ENCODE results near the gene SATB2.

SATB2 gene

DNA sequence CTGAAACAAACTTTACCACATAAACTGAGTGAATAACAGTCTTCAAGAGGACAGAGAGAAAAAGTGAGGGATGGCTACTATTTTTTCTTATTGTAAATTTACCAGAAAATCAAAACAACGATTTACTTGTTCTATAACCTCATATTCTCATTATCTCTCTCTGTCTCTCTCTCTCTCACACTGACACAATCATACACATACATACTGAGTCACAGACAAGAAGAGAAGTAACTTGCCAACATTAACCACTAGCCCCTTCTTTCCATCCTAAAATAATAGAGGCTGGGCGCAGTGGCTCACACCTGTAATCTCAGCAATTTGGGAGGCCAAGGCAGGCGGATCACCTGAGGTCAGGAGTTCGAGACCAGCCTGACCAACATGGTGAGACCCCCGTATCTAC is 18.2 kb downstream of the SATB2 start:
- no peak for DNase-seq
- H3K27me3 ChIP-seq = peaks cover 10% of the 10 kb centered on the region
- no peaks in the 10 kb centered on the region; the same call in 1 of the 2 replicates for H3K9me3 ChIP-seq
- TF ChIP-seq, protein P1, sequence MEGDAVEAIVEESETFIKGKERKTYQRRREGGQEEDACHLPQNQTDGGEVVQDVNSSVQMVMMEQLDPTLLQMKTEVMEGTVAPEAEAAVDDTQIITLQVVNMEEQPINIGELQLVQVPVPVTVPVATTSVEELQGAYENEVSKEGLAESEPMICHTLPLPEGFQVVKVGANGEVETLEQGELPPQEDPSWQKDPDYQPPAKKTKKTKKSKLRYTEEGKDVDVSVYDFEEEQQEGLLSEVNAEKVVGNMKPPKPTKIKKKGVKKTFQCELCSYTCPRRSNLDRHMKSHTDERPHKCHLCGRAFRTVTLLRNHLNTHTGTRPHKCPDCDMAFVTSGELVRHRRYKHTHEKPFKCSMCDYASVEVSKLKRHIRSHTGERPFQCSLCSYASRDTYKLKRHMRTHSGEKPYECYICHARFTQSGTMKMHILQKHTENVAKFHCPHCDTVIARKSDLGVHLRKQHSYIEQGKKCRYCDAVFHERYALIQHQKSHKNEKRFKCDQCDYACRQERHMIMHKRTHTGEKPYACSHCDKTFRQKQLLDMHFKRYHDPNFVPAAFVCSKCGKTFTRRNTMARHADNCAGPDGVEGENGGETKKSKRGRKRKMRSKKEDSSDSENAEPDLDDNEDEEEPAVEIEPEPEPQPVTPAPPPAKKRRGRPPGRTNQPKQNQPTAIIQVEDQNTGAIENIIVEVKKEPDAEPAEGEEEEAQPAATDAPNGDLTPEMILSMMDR (IDR thresholded peaks at IDR 0.05; ENCODE audit: low read depth, low read length) = no peak
- no peaks in the 10 kb centered on the region for H3K36me3 ChIP-seq
- no peaks in the 10 kb centered on the region; the same call in 1 of the 2 replicates for H3K4me1 ChIP-seq
- H3K4me3 ChIP-seq (ENCODE audit: low read depth, low read length) = no peak overlapping the region

DNA sequence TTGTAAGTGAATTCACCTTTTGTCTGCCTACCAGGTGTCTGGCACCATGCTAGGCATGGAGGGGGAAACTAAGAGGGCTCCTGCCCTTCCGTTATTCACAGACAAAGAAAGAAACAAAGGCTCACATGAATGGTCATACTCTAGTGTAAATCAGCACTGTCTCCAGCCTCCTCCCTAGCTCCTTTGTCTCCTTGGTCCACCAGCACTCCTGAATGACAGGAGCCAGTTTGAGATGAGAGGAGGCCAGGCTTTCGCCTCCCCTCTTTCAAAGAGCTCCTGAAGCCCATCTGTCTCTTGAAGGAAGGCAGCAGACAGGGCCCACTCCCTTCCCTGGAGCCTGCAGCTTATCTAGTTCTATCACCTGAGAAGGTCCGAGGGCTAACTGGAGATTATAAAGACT is 18.7 kb downstream of the SATB2 start:
- peaks cover 5% of the 10 kb centered on the region; the same call in 1 of the 2 replicates for H3K27me3 ChIP-seq
- no peaks in the 10 kb centered on the region; the same call in 1 of the 2 replicates for H3K9me3 ChIP-seq
- no peaks in the 10 kb centered on the region for H3K36me3 ChIP-seq
- TF ChIP-seq, protein P1 (IDR thresholded peaks at IDR 0.05; ENCODE audit: low read depth, low read length) = no peak
- H3K4me3 ChIP-seq (ENCODE audit: low read depth, low read length) = no peak overlapping the region
- H3K4me1 ChIP-seq = no peaks in the 10 kb centered on the region; the same call in 1 of the 2 replicates
- no peak for DNase-seq

DNA sequence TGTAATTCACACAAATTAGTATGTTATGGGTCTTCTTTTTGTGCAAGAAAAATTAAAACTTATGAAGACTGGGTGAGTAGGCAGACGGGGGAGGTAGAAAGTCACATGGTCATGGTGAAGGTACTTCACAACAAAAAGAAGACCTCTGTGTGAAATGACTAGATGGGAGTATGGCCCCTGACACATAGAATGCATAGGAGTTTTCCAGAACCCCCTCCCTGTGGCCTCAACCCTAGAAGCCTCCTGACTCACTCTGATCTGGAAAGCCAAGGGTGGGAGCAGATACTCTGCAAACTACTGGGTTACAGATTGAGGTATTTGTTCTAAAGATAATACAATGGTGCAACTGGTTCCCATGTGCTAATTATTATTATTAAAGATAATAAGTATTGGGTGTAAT is 23.2 kb downstream of the SATB2 start:
- no peak for DNase-seq
- H3K9me3 ChIP-seq = no peaks in the 10 kb centered on the region
- TF ChIP-seq, protein P1 (IDR thresholded peaks at IDR 0.05; ENCODE audit: low read depth, low read length) = no peak
- H3K36me3 ChIP-seq = no peaks in the 10 kb centered on the region
- H3K4me3 ChIP-seq (ENCODE audit: low read depth, low read length) = no peak overlapping the region
- no peaks in the 10 kb centered on the region; the same call in 1 of the 2 replicates for H3K4me1 ChIP-seq
- H3K27me3 ChIP-seq = no peaks in the 10 kb centered on the region

DNA sequence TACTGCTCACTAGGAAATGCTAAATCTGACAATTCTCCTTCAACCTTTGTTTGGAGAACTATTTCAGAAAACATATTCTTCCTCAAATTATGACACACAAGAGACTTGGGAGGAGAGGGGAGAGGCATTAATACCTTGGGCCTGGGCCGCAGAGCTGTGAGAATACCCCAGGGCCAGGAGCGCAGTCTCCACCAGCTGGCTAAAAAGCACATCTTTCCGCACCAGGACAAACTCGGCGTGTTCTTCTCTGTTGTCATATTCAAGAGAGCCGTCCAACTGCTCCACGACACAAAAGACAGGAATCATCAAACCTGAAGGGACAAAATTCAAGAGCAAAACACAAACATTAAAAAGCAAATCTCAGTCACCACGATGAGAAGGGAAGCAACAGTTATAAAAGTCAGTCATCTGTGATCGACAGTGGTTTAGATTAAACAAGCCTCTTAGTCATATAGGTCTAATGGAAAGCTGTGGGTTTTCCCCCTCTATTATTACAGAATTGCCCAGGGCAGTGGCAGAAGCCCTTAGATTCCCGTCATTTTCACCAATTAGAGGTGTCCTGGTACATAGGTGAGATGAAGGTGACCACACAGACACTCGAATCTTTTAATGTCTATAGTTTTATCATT is 24.4 kb downstream of the SATB2 start:
- TF ChIP-seq, protein P1 (IDR thresholded peaks at IDR 0.05; ENCODE audit: low read depth, low read length) = peak; percentile 23; the same call in 1 of the 2 replicates
- H3K4me3 ChIP-seq (ENCODE audit: low read depth, low read length) = no peak overlapping the region
- no peaks in the 10 kb centered on the region for H3K36me3 ChIP-seq
- no peaks in the 10 kb centered on the region for H3K27me3 ChIP-seq
- H3K9me3 ChIP-seq = no peaks in the 10 kb centered on the region
- H3K4me1 ChIP-seq = no peaks in the 10 kb centered on the region
- no peak for DNase-seq

DNA sequence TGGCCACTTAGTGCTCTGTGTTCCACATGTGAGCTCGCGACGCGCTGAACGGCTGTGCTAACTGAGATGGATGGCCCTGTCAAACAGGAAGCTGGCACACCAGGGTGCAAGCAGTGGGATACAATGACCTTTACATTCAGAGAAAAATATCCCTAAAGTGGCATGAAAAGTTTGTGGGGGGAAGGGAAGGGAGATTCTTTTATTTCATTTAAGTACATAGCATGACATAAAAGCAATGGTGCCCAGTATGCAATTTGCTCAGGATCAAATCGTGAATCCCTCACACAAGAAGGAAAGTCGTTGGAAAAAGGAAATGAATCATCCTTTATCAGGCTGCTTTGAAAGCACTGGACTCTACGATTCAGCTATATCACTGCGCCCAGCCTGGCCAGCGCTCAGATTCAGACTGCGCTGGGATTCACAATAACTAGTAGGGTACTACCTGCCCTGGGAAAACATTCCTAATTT is 26.0 kb downstream of the SATB2 start:
- Histone ChIP-seq H3K36me3 (no peaks in the 10 kb centered on the region), H3K4me1 (no peaks in the 10 kb centered on the region), H3K27me3 (no peaks in the 10 kb centered on the region), H3K9me3 (no peaks in the 10 kb centered on the region), H3K4me3 (ENCODE audit: low read depth, low read length) (no peak overlapping the region)
- TF ChIP-seq, protein P1 (IDR thresholded peaks at IDR 0.05; ENCODE audit: low read depth, low read length) = no peak
- DNase-seq = no peak

DNA sequence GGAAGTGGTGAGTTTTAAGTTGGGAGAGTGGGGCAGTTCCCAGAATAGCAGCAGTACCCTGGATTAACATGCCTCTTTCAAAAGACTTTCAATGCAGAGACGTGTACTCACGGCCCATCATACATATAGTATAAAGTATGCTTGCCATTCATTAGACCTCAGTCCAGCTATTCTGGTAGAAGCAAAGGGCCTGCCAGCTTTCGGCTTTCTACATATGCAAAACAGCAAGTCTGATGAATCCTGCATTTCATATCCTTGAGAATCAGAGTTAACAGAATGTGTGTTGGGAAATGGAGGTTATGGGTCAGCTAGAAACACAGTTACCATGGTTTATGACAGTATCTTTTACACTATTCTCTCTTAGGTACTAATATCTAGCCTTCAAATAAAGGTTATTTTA is 27.5 kb downstream of the SATB2 start:
- Histone ChIP-seq H3K9me3 (no peaks in the 10 kb centered on the region), H3K36me3 (no peaks in the 10 kb centered on the region), H3K4me3 (ENCODE audit: low read depth, low read length) (no peak overlapping the region), H3K27me3 (no peaks in the 10 kb centered on the region), H3K4me1 (no peaks in the 10 kb centered on the region)
- DNase-seq = no peak
- TF ChIP-seq, protein P1 (IDR thresholded peaks at IDR 0.05; ENCODE audit: low read depth, low read length) = no peak
